NCI-H1092 treated with DMSO at 0.1 percent for 48 hours (cell line): ENCODE data around the gene CD19.

ENCODE experiments used
- DNase-seq: peaks from one replicate; lab custom pipeline; 2025; lab: John Stamatoyannopoulos, UW

CD19 gene

GRCh38 chr16:28982418-28982817 lies 50.6 kb downstream of the CD19 start:
- DNase-seq, result no peak

- DNase-seq, result no peak
Measured at GRCh38 chr16:28982949-28983348, 51.2 kb downstream of the CD19 start.

- DNase-seq, result no peak
Measured at GRCh38 chr16:28983644-28984043, 51.9 kb downstream of the CD19 start.

- no peak for DNase-seq
Measured at GRCh38 chr16:28984091-28984490, 52.3 kb downstream of the CD19 start.

GRCh38 chr16:28984619-28985135 lies 52.9 kb downstream of the CD19 start, which contains the start of gene LAT:
LAT (plus strand) TSS chr16:28985052; CDS start chr16:28985418, 366 bp downstream.
- DNase-seq, result no peak

- no peak for DNase-seq
Measured at GRCh38 chr16:28985211-28986041, 53.7 kb downstream of the CD19 start.

- no peak for DNase-seq
Measured at GRCh38 chr16:28986046-28986445, 54.3 kb downstream of the CD19 start.

- no peak for DNase-seq
Measured at GRCh38 chr16:28986492-28986891, 54.7 kb downstream of the CD19 start.

GRCh38 chr16:28987170-28987853 lies 55.5 kb downstream of the CD19 start:
- no peak for DNase-seq
